SU-DHL-6 (cell line): ENCODE results near the gene KPNA4.

Experiments used
- H2AFZ ChIP-seq: fragments of 200-600 bp; sonication (generic); 2 replicates; pipeline ENCODE4 v1.6.1; 2014; ENCODE audit warnings: low read depth, mild to moderate bottlenecking, moderate library complexity, mixed read lengths, antibody characterized with exemption, low read length; ENCODE audit not compliant: severe bottlenecking
- H3F3A ChIP-seq: fragments of 200-600 bp; shearing (Covaris generic); 2 replicates; pipeline ENCODE4 v1.6.0; 2016; ENCODE audit warnings: antibody characterized with exemption, mild to moderate bottlenecking; ENCODE audit not compliant: insufficient read depth
- H3K27ac ChIP-seq: fragments of 200-600 bp; sonication (generic); 2 replicates; pipeline ENCODE4 v1.5.1; 2016; ENCODE audit warnings: low read depth, mild to moderate bottlenecking, low read length, moderate library complexity, mixed read lengths
- H3K27me3 ChIP-seq: fragments of 200-600 bp; sonication (generic), shearing (Covaris generic); 2 replicates; pipeline ENCODE4 v1.6.0; 2014; ENCODE audit warnings: mild to moderate bottlenecking, low read length
- H3K36me3 ChIP-seq: fragments of 200-600 bp; sonication (generic); 2 replicates; pipeline ENCODE4 v1.6.1; 2014; ENCODE audit warnings: mild to moderate bottlenecking, low read length, mixed read lengths
- H3K4me2 ChIP-seq: fragments of 300-600, 200-600 bp; shearing (Covaris generic), sonication (generic); 2 replicates; pipeline ENCODE4 v1.6.0; 2014; ENCODE audit warnings: low read length, low read depth, mild to moderate bottlenecking; ENCODE audit not compliant: poor library complexity, severe bottlenecking
- H3K4me3 ChIP-seq: fragments of 200-600 bp; sonication (generic); 2 replicates; pipeline ENCODE4 v1.5.1; 2014; ENCODE audit warnings: antibody characterized with exemption, low read length, mild to moderate bottlenecking, mixed read lengths; ENCODE audit not compliant: insufficient read depth, poor library complexity, severe bottlenecking
- H3K79me2 ChIP-seq: fragments of 200-600 bp; sonication (generic); 2 replicates; pipeline ENCODE4 v1.6.1; 2014; ENCODE audit warnings: mild to moderate bottlenecking, low read length, moderate library complexity; ENCODE audit not compliant: insufficient read depth
- H3K9ac ChIP-seq: fragments of 200-600 bp; sonication (generic); 2 replicates; pipeline ENCODE4 v1.7.0; 2014; ENCODE audit warnings: mild to moderate bottlenecking, low read length
- H3K9me2 ChIP-seq: fragments of 200-600 bp; sonication (generic); replicated peaks from 2 replicates; pipeline ENCODE4 v1.6.1; 2014; ENCODE audit warnings: low read length; ENCODE audit not compliant: insufficient read depth
- H3K9me3 ChIP-seq: fragments of 200-600 bp; sonication (generic); 2 replicates; pipeline ENCODE4 v1.6.1; 2014; ENCODE audit warnings: low read length, mixed read lengths; ENCODE audit not compliant: insufficient read depth
- H4K20me1 ChIP-seq: fragments of 200-600 bp; sonication (generic); 2 replicates; pipeline ENCODE4 v1.6.1; 2014; ENCODE audit warnings: low read depth, mild to moderate bottlenecking, antibody characterized with exemption, low read length, moderate library complexity, mixed read lengths
- CTCF ChIP-seq: fragments of 200-600 bp; sonication (generic); IDR thresholded peaks from one replicate; pipeline ENCODE4 v1.5.1; 2017; ENCODE audit warnings: antibody characterized with exemption, mild to moderate bottlenecking, low read length, moderate library complexity; ENCODE audit not compliant: insufficient read depth, poor library complexity, severe bottlenecking
- EZH2phosphoT487 ChIP-seq: fragments of 200-600 bp; sonication (generic), shearing (Covaris generic); conservative IDR thresholded peaks from 2 replicates; pipeline ENCODE4 v1.6.1; 2018; ENCODE audit warnings: mild to moderate bottlenecking, antibody characterized with exemption, low read length, moderate library complexity, mixed read lengths

KPNA4 gene

GRCh38 chr3:160565442-160566403 is at the start of gene KPNA4:
Gene KPNA4, minus strand, starts transcription at chr3:160565571. Its CDS starts 289 bp downstream, at chr3:160565282.
- no peaks in the 10 kb centered on the region for H3K9me3 ChIP-seq
- TF ChIP-seq EZH2phosphoT487 (no peak), CTCF (no peak)
- H3K9me2 ChIP-seq = no peaks in the 10 kb centered on the region
- peak within 1 kb of the TSS; percentile 88 for H3K4me3 ChIP-seq
- peaks cover 45% of the 10 kb centered on the region for H3K79me2 ChIP-seq
- H3K9ac ChIP-seq = peak within 1 kb of the TSS; percentile 87
- peak within 1 kb of the TSS; percentile 70 for H3K27ac ChIP-seq
- peaks cover 32% of the 10 kb centered on the region for H4K20me1 ChIP-seq
- H3K27me3 ChIP-seq = no peaks in the 10 kb centered on the region
- peaks cover 9% of the 10 kb centered on the region; the same call in 1 of the 2 replicates for H3F3A ChIP-seq
- H3K4me2 ChIP-seq = peak within 1 kb of the TSS; percentile 97
- peak within 1 kb of the TSS; percentile 83 for H2AFZ ChIP-seq
- no peaks in the 10 kb centered on the region for H3K36me3 ChIP-seq

- no peaks in the 10 kb centered on the region for H3K27me3 ChIP-seq
- no peak overlapping the region for H3K4me2 ChIP-seq
- no peak overlapping the region for H3K4me3 ChIP-seq
- H3K79me2 ChIP-seq = no peaks in the 10 kb centered on the region
- no peaks in the 10 kb centered on the region for H3K9me3 ChIP-seq
- no peak overlapping the region for H3K27ac ChIP-seq
- H3K36me3 ChIP-seq = no peaks in the 10 kb centered on the region
- H3K9me2 ChIP-seq = no peaks in the 10 kb centered on the region
- TF ChIP-seq CTCF (no peak), EZH2phosphoT487 (no peak)
- no peak overlapping the region for H2AFZ ChIP-seq
- H3F3A ChIP-seq = no peaks in the 10 kb centered on the region
- H4K20me1 ChIP-seq = no peaks in the 10 kb centered on the region
- H3K9ac ChIP-seq = no peak overlapping the region
Measured at GRCh38 chr3:160613661-160614060, 48.3 kb upstream of the KPNA4 start.

GRCh38 chr3:160612386-160613075 is 47.2 kb upstream of the KPNA4 start:
- no peak for TF ChIP-seq EZH2phosphoT487
- TF ChIP-seq CTCF = no peak
- Histone ChIP-seq H3K4me2 (no peak overlapping the region), H3K27ac (no peak overlapping the region), H2AFZ (no peak overlapping the region), H3F3A (no peaks in the 10 kb centered on the region), H3K9me3 (no peaks in the 10 kb centered on the region), H3K4me3 (no peak overlapping the region), H3K79me2 (no peaks in the 10 kb centered on the region), H3K27me3 (no peaks in the 10 kb centered on the region), H3K9ac (no peak overlapping the region), H3K9me2 (no peaks in the 10 kb centered on the region), H4K20me1 (no peaks in the 10 kb centered on the region), H3K36me3 (no peaks in the 10 kb centered on the region)
